OCI-LY7 (cell line): Measurements from ENCODE around the gene RAB7A. TPM values are rescaled to one million over a fixed set of nuclear protein-coding genes. Genes with fewer than 3 reads are reported as not detected.

ENCODE experiments used
- BruUV-seq: library from RNA; stranded (reverse); fragments of 400-500 nt; replicated peaks from 2 replicates; lab custom pipeline; 2021; lab: Mats Ljungman, UMichigan
- CTCF ChIA-PET: fragments of 300-600 bp; sonication (Branson Sonifier 250); formaldehyde crosslinking; loops from one replicate; lab custom pipeline; 2022; ENCODE audit warnings: antibody characterized with exemption; ENCODE audit not compliant: unreplicated experiment; lab: Charles Lee
- POLR2A ChIA-PET: fragments of 300-600 bp; sonication (Branson Sonifier 250); formaldehyde crosslinking; loops from one replicate; lab custom pipeline; 2022; ENCODE audit warnings: antibody characterized with exemption; lab: Charles Lee
- DNase-seq: peaks from one replicate; pipeline ENCODE4 v3.0.0-alpha.2; 2015; ENCODE audit warnings: low spot score
- H2AFZ ChIP-seq: fragments of 200-600 bp; sonication (generic), shearing (Covaris generic); 2 replicates; pipeline ENCODE4 v1.6.1; 2014; ENCODE audit warnings: mild to moderate bottlenecking, antibody characterized with exemption, low read length, moderate library complexity
- H3K27ac ChIP-seq: fragments of 200-600 bp; sonication (generic); 2 replicates; pipeline ENCODE4 v1.5.1; 2014; ENCODE audit warnings: mixed run types, low read depth, mild to moderate bottlenecking, moderate library complexity, low read length, inconsistent platforms; ENCODE audit not compliant: poor library complexity, severe bottlenecking
- H3K36me3 ChIP-seq: fragments of 200-600 bp; sonication (generic); 2 replicates; pipeline ENCODE4 v1.6.1; 2014; ENCODE audit warnings: mild to moderate bottlenecking, antibody characterized with exemption, low read length, moderate library complexity, mixed read lengths; ENCODE audit not compliant: insufficient read depth
- H3K4me1 ChIP-seq: fragments of 200-600 bp; sonication (generic); 2 replicates; pipeline ENCODE4 v1.5.1; 2014; ENCODE audit warnings: mild to moderate bottlenecking, low read length; ENCODE audit not compliant: insufficient read depth, poor library complexity, severe bottlenecking
- H3K4me2 ChIP-seq: fragments of 200-600 bp; sonication (generic); 2 replicates; pipeline ENCODE4 v1.6.1; 2014; ENCODE audit warnings: mild to moderate bottlenecking, low read length
- H3K4me3 ChIP-seq: fragments of 200-600 bp; sonication (generic); 2 replicates; pipeline ENCODE4 v1.5.1; 2014; ENCODE audit warnings: mild to moderate bottlenecking, low read depth, low read length; ENCODE audit not compliant: poor library complexity, severe bottlenecking
- H3K79me2 ChIP-seq: fragments of 200-600 bp; sonication (generic); 2 replicates; pipeline ENCODE4 v1.6.1; 2016; ENCODE audit warnings: low read depth, mild to moderate bottlenecking, low read length, moderate library complexity, mixed read lengths; ENCODE audit not compliant: insufficient read depth
- H3K9me2 ChIP-seq: fragments of 200-600 bp; sonication (generic); 2 replicates; pipeline ENCODE4 v1.6.1; 2016; ENCODE audit warnings: mild to moderate bottlenecking, low read length, mixed read lengths; ENCODE audit not compliant: insufficient read depth
- H3K9me3 ChIP-seq: fragments of 200-600 bp; sonication (generic); 2 replicates; pipeline ENCODE4 v1.6.1; 2014; ENCODE audit warnings: mild to moderate bottlenecking, mixed run types, low read length, mixed read lengths
- H4K20me1 ChIP-seq: fragments of 200-600 bp; sonication (generic); 2 replicates; pipeline ENCODE4 v1.6.1; 2014; ENCODE audit warnings: mild to moderate bottlenecking, antibody characterized with exemption, low read length, moderate library complexity, mixed read lengths; ENCODE audit not compliant: insufficient read depth
- CTCF ChIP-seq: fragments of 200-600 bp; sonication (generic); conservative IDR thresholded peaks from 2 replicates; pipeline ENCODE4 v1.5.1; 2014; ENCODE audit warnings: mild to moderate bottlenecking, antibody characterized with exemption, low read length, moderate library complexity, mixed read lengths
- EZH2phosphoT487 ChIP-seq: fragments of 200-600 bp; sonication (generic); IDR thresholded peaks from 2 replicates; pipeline ENCODE4 v1.6.1; 2018; ENCODE audit warnings: low read depth, borderline replicate concordance, mild to moderate bottlenecking, mixed run types, antibody characterized with exemption, low read length, moderate library complexity, mixed read lengths
- intact Hi-C: fragments of 100-400 bp; cut with micrococcal nuclease; formaldehyde crosslinking; loops from one replicate; pipeline ENCODE4 v1.10.0; 2022; ENCODE audit not compliant: unreplicated experiment
- total RNA-seq, 2 experiments: library from RNA; depleted of rRNA in 1 of 2; stranded (reverse); fragments of >200 nt in 1 of 2; shearing (Covaris generic) in 1 of 2; gene quantifications; 2 replicates each; pipeline ENCODE4 v1.2.3, GENCODE V29; 2014 to 2022

Gene RAB7A
- total RNA-seq, 2 experiments from 2014 or later: 24.5 to 143 TPM

GRCh38 chr3:128787256-128788253 is 61.6 kb downstream of the RAB7A start:
- Histone ChIP-seq H3K4me1 (peaks cover 11% of the 10 kb centered on the region), H3K27ac (no peak overlapping the region), H3K4me2 (no peak overlapping the region), H2AFZ (no peak overlapping the region), H3K9me2 (no peaks in the 10 kb centered on the region), H3K4me3 (no peak overlapping the region), H3K79me2 (peaks cover 50% of the 10 kb centered on the region; the same call in 1 of the 2 replicates), H3K36me3 (no peaks in the 10 kb centered on the region), H4K20me1 (peaks cover 18% of the 10 kb centered on the region), H3K9me3 (no peaks in the 10 kb centered on the region)
- ChIA-PET CTCF (interaction anchor here (0.5 kb wide), 1 partner anchor 107 kb away, joined by 4 read pairs; no protein-coding TSS in a partner anchor), POLR2A (interaction anchor here (0.5 to 1.9 kb wide), 3 partner anchors 8 to 19 kb away, joined by 3 to 7 read pairs (median 6); no protein-coding TSS in a partner anchor)
- no TSS peak for BruUV-seq
- DNase-seq: peak; percentile 31
- TF ChIP-seq CTCF (peak; percentile 63), EZH2phosphoT487 (no peak)
- intact Hi-C loops: no loop called here

GRCh38 chr3:128788268-128788869 is 62.4 kb downstream of the RAB7A start:
- no peak for DNase-seq
- Histone ChIP-seq H3K4me2 (no peak overlapping the region), H3K9me2 (no peaks in the 10 kb centered on the region), H3K4me1 (peaks cover 11% of the 10 kb centered on the region), H2AFZ (no peak overlapping the region), H3K36me3 (no peaks in the 10 kb centered on the region), H4K20me1 (peaks cover 18% of the 10 kb centered on the region), H3K9me3 (no peaks in the 10 kb centered on the region), H3K79me2 (peaks cover 47% of the 10 kb centered on the region; the same call in 1 of the 2 replicates), H3K4me3 (no peak overlapping the region), H3K27ac (no peak overlapping the region)
- POLR2A ChIA-PET: interaction anchor here (0.6 to 1.9 kb wide), 5 partner anchors 9 to 111 kb away, joined by 3 to 7 read pairs (median 5); no protein-coding TSS in a partner anchor
- intact Hi-C loops: no loop called here
- CTCF ChIA-PET: interaction anchor here (0.5 kb wide), 1 partner anchor 106 kb away, joined by 4 read pairs; no protein-coding TSS in a partner anchor
- no peak for TF ChIP-seq CTCF
- TF ChIP-seq EZH2phosphoT487: no peak
- no TSS peak for BruUV-seq
